HEK293T (cell line): ENCODE data around the gene CCPG1.

ENCODE experiments used
- ARNT ChIP-seq: fragments of 450-650 bp; IDR thresholded peaks from 2 replicates; pipeline ENCODE4 v1.6.1; 2017; ENCODE audit warnings: mild to moderate bottlenecking
- BHLHE40 ChIP-seq: fragments of 450-650 bp; IDR thresholded peaks from 2 replicates; pipeline ENCODE4 v1.6.1; 2016; ENCODE audit warnings: mild to moderate bottlenecking, moderate library complexity, borderline replicate concordance
- ELF4 ChIP-seq: fragments of 450-650 bp; IDR thresholded peaks from 2 replicates; pipeline ENCODE4 v1.6.1; 2017; ENCODE audit warnings: antibody characterized with exemption
- FOXA1 ChIP-seq: fragments of 450-650 bp; IDR thresholded peaks from 2 replicates; pipeline ENCODE4 v1.6.1; 2016; ENCODE audit warnings: mild to moderate bottlenecking
- FOXK2 ChIP-seq: fragments of 450-650 bp; IDR thresholded peaks from 2 replicates; pipeline ENCODE4 v1.6.1; 2016; ENCODE audit warnings: mild to moderate bottlenecking
- FOXM1 ChIP-seq: fragments of 450-650 bp; IDR thresholded peaks from 2 replicates; pipeline ENCODE4 v1.6.1; 2017; ENCODE audit warnings: mild to moderate bottlenecking, borderline replicate concordance
- HDGF ChIP-seq: fragments of 450-650 bp; IDR thresholded peaks from 2 replicates; pipeline ENCODE4 v1.6.1; 2017; ENCODE audit warnings: antibody characterized with exemption, borderline replicate concordance
- L3MBTL2 ChIP-seq: fragments of 450-650 bp; conservative IDR thresholded peaks from 2 replicates; pipeline ENCODE4 v1.6.1; 2016; ENCODE audit warnings: mild to moderate bottlenecking
- NFRKB ChIP-seq: fragments of 450-650 bp; IDR thresholded peaks from 2 replicates; pipeline ENCODE4 v1.6.1; 2016; ENCODE audit warnings: mild to moderate bottlenecking, moderate library complexity
- PKNOX1 ChIP-seq: fragments of 450-650 bp; IDR thresholded peaks from 2 replicates; pipeline ENCODE4 v1.6.1; 2016
- SP1 ChIP-seq: fragments of 450-650 bp; IDR thresholded peaks from 2 replicates; pipeline ENCODE4 v1.6.1; 2017
- SUZ12 ChIP-seq: fragments of 450-650 bp; IDR thresholded peaks from 2 replicates; pipeline ENCODE4 v1.6.1; 2016; ENCODE audit warnings: mild to moderate bottlenecking
- TARDBP ChIP-seq: fragments of 450-650 bp; IDR thresholded peaks from 2 replicates; pipeline ENCODE4 v1.6.1; 2016
- ZNF384 ChIP-seq: fragments of 450-650 bp; IDR thresholded peaks from 2 replicates; pipeline ENCODE4 v1.6.1; 2016

- no peak for TF ChIP-seq SUZ12
- TF ChIP-seq TARDBP, result no peak
- TF ChIP-seq FOXK2, result no peak
- no peak for TF ChIP-seq SP1
- no peak for TF ChIP-seq FOXM1
- TF ChIP-seq HDGF, result no peak
- TF ChIP-seq NFRKB, result no peak
- no peak for TF ChIP-seq PKNOX1
- TF ChIP-seq FOXA1, result no peak
- TF ChIP-seq ELF4, result no peak
- no peak for TF ChIP-seq L3MBTL2
- TF ChIP-seq ARNT, result no peak
- TF ChIP-seq ZNF384, result no peak
- TF ChIP-seq BHLHE40, result no peak
These were observed 87.2 kb downstream of the CCPG1 start for GRCh38 chr15:55320963-55321362.
